Measurements from ENCODE around the gene IKZF1. TPM values are rescaled to one million over a fixed set of nuclear protein-coding genes. Genes with fewer than 3 reads are reported as not detected.

The IKZF1 gene
- total and polyA plus RNA-seq, 10 donors: 36.4 to 389 (median 231) TPM

GRCh38 chr7:50310361-50310760 lies 5.8 kb downstream of the IKZF1 start:
- H3K4me1 ChIP-seq: peaks cover 11 to 86% (median 72%) of the 10 kb centered on the region in 6 donors
- peaks cover 0 to 4% (median 0%) of the 10 kb centered on the region in 7 donors for H3K27me3 ChIP-seq (replicated peaks in 1 of 7)
- peak overlapping the region in 7 of 8 donors; percentile 4 to 85 (median 70) for H3K4me3 ChIP-seq
- peak overlapping the region; percentile 86 to 98 (median 94) for H3K27ac ChIP-seq
- no peak for DNase-seq
- 41 to 56% (median 47%) methylated on average over 6 of the region's 6 CpGs for WGBS, 5 donors
- peak in 1 of 3 donors; percentile 27 for TF ChIP-seq POLR2AphosphoS5 (IDR thresholded peaks at IDR 0.05)
- TF ChIP-seq POLR2A (IDR thresholded peaks at IDR 0.05): no peak
- intact Hi-C loops (cut with DNase I; ENCODE audit: low total_unique reads): loop anchor here (10.0 kb wide), 1 partner anchor 54 kb away; no protein-coding TSS in a partner anchor
- H3K36me3 ChIP-seq: no peaks in the 10 kb centered on the region
- H3K9me3 ChIP-seq: no peaks in the 10 kb centered on the region

GRCh38 chr7:50310956-50311355 lies 6.4 kb downstream of the IKZF1 start:
- DNase-seq: no peak
- no peaks in the 10 kb centered on the region for H3K9me3 ChIP-seq
- H3K4me1 ChIP-seq: peaks cover 17 to 92% (median 78%) of the 10 kb centered on the region in 6 donors
- H3K27me3 ChIP-seq (replicated peaks in 1 of 7): no peaks in the 10 kb centered on the region
- intact Hi-C loops (cut with DNase I; ENCODE audit: low total_unique reads): loop anchor here (10.0 kb wide), 1 partner anchor 54 kb away; no protein-coding TSS in a partner anchor
- no peaks in the 10 kb centered on the region for H3K36me3 ChIP-seq
- TF ChIP-seq CTCF (IDR thresholded peaks at IDR 0.05 in 8 of 11, conservative IDR thresholded peaks at IDR 0.05 in 3 of 11) (no peak), POLR2A (IDR thresholded peaks at IDR 0.05) (no peak), POLR2AphosphoS5 (IDR thresholded peaks at IDR 0.05) (no peak)
- peak overlapping the region in 5 of 8 donors; percentile 52 to 85 (median 75) for H3K4me3 ChIP-seq
- peak overlapping the region; percentile 86 to 98 (median 94) for H3K27ac ChIP-seq
- 69 to 81% (median 77%) methylated on average over 1 of the region's 1 CpG for WGBS, 5 donors

GRCh38 chr7:50312250-50313162 lies 8.0 kb downstream of the IKZF1 start:
- TF ChIP-seq POLR2A (IDR thresholded peaks at IDR 0.05): no peak
- no peak for TF ChIP-seq POLR2AphosphoS5 (IDR thresholded peaks at IDR 0.05)
- no peak for TF ChIP-seq CTCF (IDR thresholded peaks at IDR 0.05 in 8 of 11, conservative IDR thresholded peaks at IDR 0.05 in 3 of 11)
- Histone ChIP-seq H3K4me1 (peaks cover 23 to 100% (median 93%) of the 10 kb centered on the region in 6 donors), H3K27ac (peak overlapping the region; percentile 86 to 98 (median 94)), H3K36me3 (no peaks in the 10 kb centered on the region), H3K4me3 (peak overlapping the region in 5 of 8 donors; percentile 3 to 85 (median 70)), H3K27me3 (replicated peaks in 1 of 7) (no peaks in the 10 kb centered on the region), H3K9me3 (no peaks in the 10 kb centered on the region)
- no peak for DNase-seq
- 22 to 31% (median 27%) methylated on average over 10 of the region's 10 CpGs for WGBS, 5 donors
- intact Hi-C loops (cut with DNase I; ENCODE audit: low total_unique reads): loop anchor here (10.0 kb wide), 1 partner anchor 52 kb away; no protein-coding TSS in a partner anchor

- Histone ChIP-seq H3K4me1 (peaks cover 22 to 100% (median 99%) of the 10 kb centered on the region in 6 donors), H3K27me3 (replicated peaks in 1 of 7) (no peaks in the 10 kb centered on the region), H3K4me3 (peak overlapping the region in 3 of 8 donors; percentile 3 to 85 (median 22)), H3K36me3 (peaks cover 0 to 13% (median 6%) of the 10 kb centered on the region in 6 donors), H3K9me3 (no peaks in the 10 kb centered on the region), H3K27ac (peak overlapping the region; percentile 86 to 98 (median 94))
- intact Hi-C loops (cut with DNase I; ENCODE audit: low total_unique reads): loop anchor here (10.0 kb wide), 1 partner anchor 50 kb away; no protein-coding TSS in a partner anchor
- WGBS, 5 donors: 49 to 57% (median 54%) methylated on average over 10 to 11 of the region's 11 CpGs
- peak in 2 of 3 donors; percentile 27 to 64 for TF ChIP-seq POLR2AphosphoS5 (IDR thresholded peaks at IDR 0.05)
- TF ChIP-seq CTCF (IDR thresholded peaks at IDR 0.05 in 8 of 11, conservative IDR thresholded peaks at IDR 0.05 in 3 of 11): no peak
- no peak for TF ChIP-seq POLR2A (IDR thresholded peaks at IDR 0.05)
- DNase-seq: no peak
Measured at GRCh38 chr7:50314836-50315592, 10.5 kb downstream of the IKZF1 start.
